HG02642 (cell line): ENCODE results near the gene FNDC3A.
A peak's percentile ranks its signal among the peaks of the same experiment; 100 is the strongest.
"Not testable (repeated sequence)": the region's sequence is repeated elsewhere in the genome, so short reads cannot be mapped to it uniquely, and the experiment has no call there.

Experiments
- ATAC-seq: cut with Tn5 transposase; IDR thresholded peaks from one replicate; pipeline ENCODE4 v1.9.1; 2021; ENCODE audit warnings: mild to moderate bottlenecking; ENCODE audit not compliant: unreplicated experiment, poor library complexity

Gene FNDC3A

GRCh38 chr13:48975101-48975855 lies 434 bp upstream of the FNDC3A start:
- peak; percentile 26 for ATAC-seq

GRCh38 chr13:48976576-48977285 lies 1.0 kb downstream of the FNDC3A start:
- peak; percentile 17 for ATAC-seq

GRCh38 chr13:48977286-48977625 lies 1.5 kb downstream of the FNDC3A start:
- ATAC-seq, result no peak

- ATAC-seq, result no peak
These were observed 2.3 kb downstream of the FNDC3A start for GRCh38 chr13:48977973-48978372.

GRCh38 chr13:48978942-48979601 lies 3.4 kb downstream of the FNDC3A start:
- ATAC-seq, result no peak

GRCh38 chr13:48979892-48980291 lies 4.2 kb downstream of the FNDC3A start:
- peak; percentile 33 for ATAC-seq

- no peak for ATAC-seq
These were observed 7.6 kb downstream of the FNDC3A start for GRCh38 chr13:48983331-48983730.

- ATAC-seq, result no peak
These were observed 10.0 kb downstream of the FNDC3A start for GRCh38 chr13:48985756-48986155.

- ATAC-seq, result no peak
These were observed 15.2 kb downstream of the FNDC3A start for GRCh38 chr13:48990900-48991299.

- no peak for ATAC-seq
These were observed 17.4 kb downstream of the FNDC3A start for GRCh38 chr13:48993150-48993549.

GRCh38 chr13:48994706-48995105 lies 19.0 kb downstream of the FNDC3A start:
- no peak for ATAC-seq

GRCh38 chr13:48998641-48999292 lies 23.1 kb downstream of the FNDC3A start:
- no peak for ATAC-seq

GRCh38 chr13:49000247-49000646 lies 24.5 kb downstream of the FNDC3A start:
- ATAC-seq, result no peak

- not testable (repeated sequence) for ATAC-seq
These were observed 43.4 kb downstream of the FNDC3A start for GRCh38 chr13:49018986-49019635.

- no peak for ATAC-seq
These were observed 44.6 kb downstream of the FNDC3A start for GRCh38 chr13:49020328-49020727.

- ATAC-seq, result no peak
These were observed 45.3 kb downstream of the FNDC3A start for GRCh38 chr13:49020940-49021553.

GRCh38 chr13:49021953-49022352 lies 46.2 kb downstream of the FNDC3A start:
- no peak for ATAC-seq

GRCh38 chr13:49022472-49023144 lies 46.9 kb downstream of the FNDC3A start:
- no peak for ATAC-seq

- no peak for ATAC-seq
These were observed 47.7 kb downstream of the FNDC3A start for GRCh38 chr13:49023431-49023830.
